NCI-H2107 treated with DMSO at 0.1 percent for 48 hours (cell line): ENCODE data around the gene MECR.

Experiments
- DNase-seq: peaks from one replicate; lab custom pipeline; 2025; ENCODE audit not compliant: unreplicated experiment; lab: John Stamatoyannopoulos, UW

MECR gene, protein sequence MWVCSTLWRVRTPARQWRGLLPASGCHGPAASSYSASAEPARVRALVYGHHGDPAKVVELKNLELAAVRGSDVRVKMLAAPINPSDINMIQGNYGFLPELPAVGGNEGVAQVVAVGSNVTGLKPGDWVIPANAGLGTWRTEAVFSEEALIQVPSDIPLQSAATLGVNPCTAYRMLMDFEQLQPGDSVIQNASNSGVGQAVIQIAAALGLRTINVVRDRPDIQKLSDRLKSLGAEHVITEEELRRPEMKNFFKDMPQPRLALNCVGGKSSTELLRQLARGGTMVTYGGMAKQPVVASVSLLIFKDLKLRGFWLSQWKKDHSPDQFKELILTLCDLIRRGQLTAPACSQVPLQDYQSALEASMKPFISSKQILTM

DNA sequence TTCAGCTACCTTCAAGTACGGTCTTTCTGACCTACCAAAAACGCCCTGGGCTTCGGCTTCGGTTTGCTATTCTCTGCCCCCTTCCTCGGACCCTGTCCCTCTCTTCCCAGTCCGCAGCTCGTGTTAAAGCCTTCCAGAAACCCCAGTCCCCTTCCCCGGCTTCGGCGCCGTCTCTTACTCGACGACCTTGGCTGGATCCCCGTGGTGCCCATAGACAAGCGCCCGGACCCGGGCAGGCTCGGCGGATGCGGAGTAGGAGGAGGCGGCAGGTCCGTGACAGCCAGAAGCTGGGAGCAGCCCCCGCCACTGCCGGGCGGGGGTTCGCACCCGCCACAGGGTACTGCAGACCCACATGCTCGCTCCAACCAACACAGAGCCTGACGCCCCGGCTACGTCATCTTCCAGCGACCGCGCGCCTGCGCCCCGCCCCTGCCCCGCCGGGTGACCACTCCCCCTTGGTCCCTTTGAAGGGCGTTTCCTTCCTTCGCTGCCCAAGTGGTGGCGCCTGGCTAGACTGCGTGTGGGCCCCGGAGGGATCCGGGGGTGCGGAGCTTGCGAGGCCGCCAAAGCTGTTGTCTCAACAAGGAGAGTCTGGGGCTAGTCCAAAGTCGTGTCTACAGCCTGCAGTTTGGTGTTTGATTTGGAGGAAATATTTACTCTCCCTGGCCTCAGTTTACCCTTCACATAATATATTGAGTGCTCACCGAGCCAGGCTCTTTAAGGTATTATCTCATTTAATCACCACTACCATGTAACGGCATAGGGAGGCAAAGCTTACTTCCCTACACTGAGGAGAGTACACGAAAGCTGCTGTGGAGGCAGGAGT is at the start of gene MECR:
Gene MECR (minus strand): TSS at position 382 of the 826 bp plus-strand sequence. CDS start 28 bp downstream, at position 354.
- DNase-seq = peak; percentile 91

DNA sequence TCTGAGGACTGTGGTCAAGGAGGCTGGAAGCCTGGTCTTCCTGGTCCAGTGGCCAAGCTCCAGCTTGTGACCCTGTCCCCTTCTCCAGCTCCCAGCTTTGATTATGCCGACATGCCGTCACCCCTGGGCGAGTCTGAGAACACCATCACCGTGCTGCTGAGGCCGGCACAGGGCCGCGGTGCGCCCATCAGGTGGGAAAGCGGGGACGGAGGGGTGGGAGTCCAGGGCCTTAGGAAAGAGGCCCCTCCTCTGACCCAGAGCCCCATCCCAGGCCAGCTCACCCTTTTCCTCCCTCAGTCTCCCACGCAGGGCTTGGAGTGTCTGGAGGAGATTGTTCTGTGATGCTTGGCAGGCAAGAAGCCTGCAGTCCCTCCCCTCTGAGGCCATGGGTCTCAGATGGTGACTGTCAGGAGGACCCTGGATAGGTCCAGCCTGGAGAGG is 49.2 kb upstream of the MECR start:
- no peak for DNase-seq

DNA sequence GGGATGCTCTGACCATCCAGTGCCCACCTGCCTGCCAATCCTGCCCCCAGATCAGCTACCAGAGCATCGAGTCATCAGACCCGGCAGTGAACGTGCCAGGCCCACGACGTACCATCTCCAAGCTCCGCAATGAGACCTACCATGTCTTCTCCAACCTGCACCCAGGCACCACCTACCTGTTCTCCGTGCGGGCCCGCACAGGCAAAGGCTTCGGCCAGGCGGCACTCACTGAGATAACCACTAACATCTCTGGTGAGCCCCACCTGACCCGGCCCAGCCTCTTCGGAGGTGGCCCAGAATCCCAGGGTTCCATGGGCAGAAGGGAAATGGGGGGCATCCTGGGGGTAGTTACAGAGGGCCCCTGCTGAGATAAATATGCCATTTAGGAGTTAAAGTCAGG is 48.7 kb upstream of the MECR start:
- no peak for DNase-seq

DNA sequence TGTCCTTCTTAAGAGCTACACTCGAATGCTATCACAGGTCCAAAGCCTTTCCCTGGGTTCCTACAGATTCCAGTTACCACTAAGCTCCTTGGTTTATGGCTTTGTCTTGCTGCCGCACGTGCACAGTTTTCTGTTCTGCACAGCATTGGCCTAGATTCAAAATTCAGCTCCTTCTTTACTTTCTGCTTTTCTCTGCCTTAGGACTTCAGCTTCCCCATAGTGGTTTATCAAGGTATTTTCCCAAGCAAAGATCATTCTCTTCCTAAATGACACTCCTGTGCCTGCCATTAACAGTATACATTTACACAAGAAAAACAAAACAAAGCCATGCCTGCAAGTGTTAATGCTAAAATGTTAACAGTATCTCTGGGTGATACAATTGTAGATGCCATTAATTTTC is 47.4 kb upstream of the MECR start:
- no peak for DNase-seq

DNA sequence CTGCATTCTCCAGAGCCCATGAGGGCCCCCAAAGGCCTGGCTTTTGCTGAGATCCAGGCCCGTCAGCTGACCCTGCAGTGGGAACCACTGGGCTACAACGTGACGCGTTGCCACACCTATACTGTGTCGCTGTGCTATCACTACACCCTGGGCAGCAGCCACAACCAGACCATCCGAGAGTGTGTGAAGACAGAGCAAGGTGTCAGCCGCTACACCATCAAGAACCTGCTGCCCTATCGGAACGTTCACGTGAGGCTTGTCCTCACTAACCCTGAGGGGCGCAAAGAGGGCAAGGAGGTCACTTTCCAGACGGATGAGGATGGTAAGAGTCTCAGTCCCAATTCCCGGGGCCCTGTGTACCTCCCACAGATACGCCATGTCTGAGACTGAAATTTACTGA is 44.7 kb upstream of the MECR start:
- DNase-seq = no peak

DNA sequence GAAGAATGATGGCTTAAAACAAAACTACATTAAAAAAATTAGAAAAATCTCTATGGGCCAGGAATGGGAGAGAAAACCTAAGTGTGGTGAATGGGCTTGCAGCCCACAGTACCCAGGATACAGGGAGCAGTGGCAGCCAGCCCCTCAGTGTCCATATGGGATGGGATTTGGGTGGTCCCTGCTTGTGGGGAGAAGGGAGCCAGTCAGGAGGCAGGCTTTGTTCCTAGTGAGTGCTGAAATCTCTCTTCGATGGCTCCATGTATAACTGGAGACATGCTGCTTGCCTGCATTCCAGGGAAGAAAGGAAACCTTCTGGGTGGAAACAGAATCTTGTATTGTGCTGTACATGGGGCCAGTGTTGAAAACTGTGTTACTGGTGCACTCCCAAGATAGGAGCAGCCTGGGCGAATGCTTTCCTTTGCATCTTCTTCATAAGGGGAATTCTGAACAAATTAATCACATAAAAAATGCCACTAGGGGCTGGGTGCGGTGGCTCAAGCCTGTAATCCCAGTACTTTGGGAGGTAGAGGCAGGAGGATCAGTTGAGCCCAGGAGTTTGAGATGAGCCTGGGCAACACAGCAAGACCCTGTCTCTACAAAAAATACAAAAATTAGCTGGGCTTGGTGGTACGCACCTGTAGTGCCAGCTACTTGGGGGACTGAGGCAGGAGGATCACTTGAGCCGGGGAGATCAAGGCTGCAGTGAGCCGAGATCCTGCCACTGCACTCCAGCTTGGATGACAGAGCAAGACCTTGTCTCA is 41.6 kb upstream of the MECR start:
- DNase-seq = no peak

DNA sequence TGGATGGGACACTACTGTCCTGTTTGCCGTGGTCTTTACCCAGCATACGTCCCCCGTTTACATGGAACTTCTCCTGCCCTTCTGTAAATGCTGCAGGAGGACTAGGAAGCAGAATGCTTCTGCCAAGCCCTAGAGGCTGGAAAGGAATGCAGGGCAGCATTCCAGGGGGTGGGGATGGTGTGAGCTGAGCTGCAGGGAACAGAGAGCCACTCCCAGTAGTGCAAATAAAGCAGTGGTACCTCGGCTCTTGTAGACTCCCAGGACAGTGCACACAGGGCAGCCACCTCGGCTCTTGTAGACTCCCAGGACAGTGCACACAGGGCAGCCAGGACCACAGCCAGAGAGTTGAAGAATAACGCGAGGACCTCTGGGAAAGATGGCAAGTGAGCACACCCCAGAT is 41.0 kb upstream of the MECR start:
- DNase-seq = no peak

DNA sequence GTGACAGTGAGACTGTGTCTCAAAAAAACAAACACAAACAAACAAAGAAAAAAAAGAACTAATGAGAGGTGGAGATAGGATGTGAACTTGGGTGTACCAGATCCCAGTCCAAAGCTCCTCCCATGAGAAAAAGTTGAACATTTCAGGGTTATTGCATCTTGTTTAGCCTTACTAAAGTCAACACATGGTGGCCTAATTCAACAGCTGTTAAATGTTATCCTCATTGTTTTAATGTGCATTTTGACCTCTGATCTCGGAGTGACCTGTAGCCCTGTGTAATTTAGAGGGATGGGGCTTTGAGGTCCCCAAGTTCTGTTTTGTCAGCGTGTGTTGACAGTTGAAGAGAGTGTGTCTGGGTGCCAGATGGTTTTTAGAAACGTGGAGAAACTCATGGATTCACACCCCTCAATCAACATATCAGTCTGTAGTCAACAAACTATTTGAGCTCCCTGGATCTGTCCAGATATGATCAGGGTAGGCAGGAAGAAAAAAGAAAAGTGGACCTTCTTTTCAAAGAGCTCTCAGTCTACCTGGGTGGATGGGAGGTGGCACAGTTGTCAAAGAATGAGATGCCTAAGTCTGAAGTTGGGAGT is 40.3 kb upstream of the MECR start:
- no peak for DNase-seq

DNA sequence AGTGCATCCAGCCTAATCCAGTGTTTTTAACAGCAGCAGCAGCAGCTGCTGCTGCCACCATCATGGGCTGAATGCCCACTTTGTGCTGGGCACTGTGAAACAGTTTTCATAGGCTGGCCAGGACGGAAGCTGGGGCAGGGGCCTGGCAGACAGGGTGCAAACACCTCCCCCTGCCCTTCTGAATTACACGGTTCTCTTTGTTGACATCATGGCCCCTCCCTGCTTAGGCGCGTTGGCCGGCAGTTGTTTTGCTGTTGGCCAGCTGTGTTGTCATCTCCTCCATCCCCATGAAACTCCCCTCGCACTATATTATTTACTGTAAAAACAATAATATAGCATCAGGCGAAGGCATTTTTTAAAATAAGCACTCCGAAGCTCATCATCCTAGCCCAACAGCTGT is 38.6 kb upstream of the MECR start:
- no peak for DNase-seq

DNA sequence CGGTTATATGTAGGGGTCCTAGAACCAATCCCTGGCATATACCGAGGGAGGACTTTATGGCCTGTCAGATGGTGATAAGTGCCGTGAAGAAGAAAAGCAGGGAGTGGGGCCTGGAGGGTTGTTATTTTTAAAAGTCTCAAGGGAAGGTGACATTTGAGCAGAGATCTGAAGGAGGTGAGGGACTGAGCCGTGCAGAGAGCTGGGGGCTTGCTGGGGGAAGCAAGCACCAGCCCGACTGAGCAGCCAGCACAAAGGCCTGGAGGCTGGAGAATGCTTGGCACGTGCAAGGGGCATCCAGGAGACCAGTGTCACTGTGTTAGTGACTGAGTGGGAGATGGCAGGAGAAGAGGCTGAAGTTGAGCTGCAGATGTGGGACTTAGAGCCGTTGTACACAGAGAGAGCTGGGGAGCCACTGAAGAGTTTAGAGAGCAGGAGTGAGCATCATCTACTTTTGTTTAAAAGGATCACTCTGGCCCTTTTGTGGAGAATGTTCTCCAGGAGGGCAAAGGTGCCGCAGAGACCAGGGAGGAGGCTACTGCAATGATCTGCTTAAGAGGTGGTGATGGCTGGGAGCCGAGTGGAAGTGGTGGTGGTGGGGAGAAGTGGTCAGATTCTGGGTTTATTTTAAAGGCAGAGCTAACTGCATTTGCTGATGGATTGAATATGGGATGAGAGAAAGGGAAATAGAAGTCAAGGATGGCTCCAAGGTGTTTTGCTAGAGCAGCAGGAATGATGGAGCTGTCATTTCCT is 36.8 kb upstream of the MECR start:
- no peak for DNase-seq

DNA sequence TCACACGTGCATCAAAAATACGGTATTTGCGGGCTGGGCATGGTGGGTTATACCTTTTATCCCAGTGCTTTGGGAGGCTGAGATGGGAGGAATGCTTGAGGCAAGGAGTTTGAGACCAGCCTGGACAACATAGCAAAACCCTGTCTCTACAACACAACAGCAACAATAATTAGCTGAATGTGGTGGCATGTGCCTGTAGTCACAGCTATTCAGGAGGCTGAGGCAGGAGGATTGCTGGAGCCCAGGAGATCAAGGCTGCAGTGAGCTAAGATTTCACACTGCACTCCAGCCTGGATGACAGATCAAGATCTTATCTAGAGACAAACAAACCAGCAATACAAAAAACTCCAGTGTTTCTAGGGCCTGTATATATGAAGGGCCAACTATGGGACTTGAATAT is 36.2 kb upstream of the MECR start:
- no peak for DNase-seq

DNA sequence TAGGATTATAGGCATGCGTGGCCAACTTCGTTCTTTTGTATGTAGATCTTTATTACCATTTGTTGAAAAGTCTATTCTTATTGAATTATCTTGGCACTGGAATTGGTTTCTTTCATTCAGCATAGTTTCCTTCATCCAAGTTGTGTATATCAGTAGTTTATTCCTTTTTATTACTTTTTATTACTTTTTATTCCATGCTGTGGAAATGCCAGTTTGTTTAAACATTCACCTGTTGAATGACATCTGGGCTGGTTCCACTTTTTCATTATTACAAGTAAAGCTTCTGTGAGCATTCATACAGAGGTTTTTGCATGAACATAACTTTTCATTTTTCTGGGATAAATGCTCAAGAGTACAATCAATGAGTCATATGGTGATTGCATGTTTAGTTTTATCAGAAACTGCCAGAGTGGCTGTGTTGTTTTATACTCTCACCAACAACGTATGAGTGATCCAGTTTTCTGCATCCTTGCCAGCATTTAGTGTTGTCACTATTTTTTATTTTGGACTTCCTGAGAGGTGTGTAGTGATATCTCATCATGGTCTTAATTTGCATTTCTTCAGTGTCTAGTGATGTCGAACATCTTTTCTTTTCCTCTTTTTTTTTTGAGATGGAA is 34.1 kb upstream of the MECR start:
- no peak for DNase-seq

DNA sequence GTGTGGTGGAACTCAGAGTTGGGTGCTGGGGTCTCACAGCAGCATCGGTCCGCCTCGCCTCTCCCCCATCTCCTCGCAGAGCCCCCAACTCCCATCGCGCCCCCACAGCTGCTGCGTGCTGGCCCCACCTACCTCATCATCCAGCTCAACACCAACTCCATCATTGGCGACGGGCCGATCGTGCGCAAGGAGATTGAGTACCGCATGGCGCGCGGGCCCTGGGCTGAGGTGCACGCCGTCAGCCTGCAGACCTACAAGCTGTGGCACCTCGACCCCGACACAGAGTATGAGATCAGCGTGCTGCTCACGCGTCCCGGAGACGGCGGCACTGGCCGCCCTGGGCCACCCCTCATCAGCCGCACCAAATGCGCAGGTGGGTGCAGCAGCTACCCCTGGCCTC is 29.8 kb upstream of the MECR start:
- DNase-seq = no peak

DNA sequence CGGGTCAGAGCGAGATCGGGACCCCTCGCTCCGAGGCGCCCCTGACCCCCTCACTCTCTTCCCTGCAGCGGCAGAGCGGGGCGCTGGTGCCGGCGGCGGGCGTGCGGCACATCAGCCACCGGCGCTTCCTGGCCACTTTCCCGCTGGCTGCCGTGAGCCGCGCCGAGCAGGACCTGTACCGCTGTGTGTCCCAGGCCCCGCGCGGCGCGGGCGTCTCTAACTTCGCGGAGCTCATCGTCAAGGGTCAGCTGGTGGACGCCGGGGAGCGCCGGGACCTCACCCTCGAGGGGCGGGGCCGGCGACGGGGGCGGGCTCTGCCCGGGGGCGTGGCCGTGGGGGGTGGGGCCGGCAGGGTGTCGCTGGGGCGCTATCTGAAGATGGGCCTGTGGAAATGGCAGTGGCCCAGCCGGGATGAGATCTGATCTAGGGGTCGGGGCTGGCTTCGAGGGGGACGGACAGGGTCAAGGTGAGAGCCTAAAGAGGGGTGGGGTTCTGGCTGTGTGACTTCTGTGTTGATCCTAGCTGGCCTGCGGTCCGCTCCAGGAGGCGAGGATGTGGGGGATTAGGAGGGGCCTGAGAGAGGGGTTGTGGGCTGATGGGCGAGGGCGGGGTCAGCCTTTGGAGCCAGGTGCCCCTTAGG is 29.2 kb upstream of the MECR start:
- DNase-seq = no peak

DNA sequence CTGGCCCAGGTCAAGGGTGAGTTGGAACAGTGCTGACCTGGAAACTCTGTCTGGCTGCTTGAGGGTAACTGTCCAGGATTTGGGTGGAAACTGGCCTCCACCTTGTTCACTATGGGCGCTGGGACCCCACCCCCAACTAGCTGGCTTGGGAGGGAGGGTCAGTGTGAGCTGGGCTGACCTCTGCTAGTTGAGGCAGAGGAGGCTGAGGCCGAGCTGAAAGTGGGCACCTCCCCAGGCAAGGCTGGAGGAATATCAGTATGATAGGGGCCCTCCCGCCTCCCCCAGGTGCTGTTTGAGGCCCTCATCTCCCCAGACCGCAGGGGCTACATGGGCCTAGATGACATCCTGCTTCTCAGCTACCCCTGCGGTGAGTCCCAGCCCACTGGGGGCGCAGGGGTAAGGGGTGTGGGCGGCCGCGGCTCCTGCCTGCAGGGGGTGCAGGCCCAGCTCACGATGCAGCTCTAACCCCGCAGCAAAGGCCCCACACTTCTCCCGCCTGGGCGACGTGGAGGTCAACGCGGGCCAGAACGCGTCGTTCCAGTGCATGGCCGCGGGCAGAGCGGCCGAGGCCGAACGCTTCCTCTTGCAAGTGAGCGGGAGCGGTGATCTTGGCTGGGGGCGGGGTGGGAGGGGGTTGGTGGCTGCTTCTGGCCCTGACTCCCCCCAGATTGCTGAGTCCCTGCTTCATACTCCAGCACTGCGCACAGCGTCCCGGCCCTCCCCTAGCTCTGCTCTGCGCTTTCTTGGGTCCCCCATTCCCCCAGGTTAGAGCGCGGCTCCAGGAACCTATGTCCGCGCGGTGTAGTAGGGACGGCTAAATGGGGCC is 28.5 kb upstream of the MECR start:
- DNase-seq = no peak

DNA sequence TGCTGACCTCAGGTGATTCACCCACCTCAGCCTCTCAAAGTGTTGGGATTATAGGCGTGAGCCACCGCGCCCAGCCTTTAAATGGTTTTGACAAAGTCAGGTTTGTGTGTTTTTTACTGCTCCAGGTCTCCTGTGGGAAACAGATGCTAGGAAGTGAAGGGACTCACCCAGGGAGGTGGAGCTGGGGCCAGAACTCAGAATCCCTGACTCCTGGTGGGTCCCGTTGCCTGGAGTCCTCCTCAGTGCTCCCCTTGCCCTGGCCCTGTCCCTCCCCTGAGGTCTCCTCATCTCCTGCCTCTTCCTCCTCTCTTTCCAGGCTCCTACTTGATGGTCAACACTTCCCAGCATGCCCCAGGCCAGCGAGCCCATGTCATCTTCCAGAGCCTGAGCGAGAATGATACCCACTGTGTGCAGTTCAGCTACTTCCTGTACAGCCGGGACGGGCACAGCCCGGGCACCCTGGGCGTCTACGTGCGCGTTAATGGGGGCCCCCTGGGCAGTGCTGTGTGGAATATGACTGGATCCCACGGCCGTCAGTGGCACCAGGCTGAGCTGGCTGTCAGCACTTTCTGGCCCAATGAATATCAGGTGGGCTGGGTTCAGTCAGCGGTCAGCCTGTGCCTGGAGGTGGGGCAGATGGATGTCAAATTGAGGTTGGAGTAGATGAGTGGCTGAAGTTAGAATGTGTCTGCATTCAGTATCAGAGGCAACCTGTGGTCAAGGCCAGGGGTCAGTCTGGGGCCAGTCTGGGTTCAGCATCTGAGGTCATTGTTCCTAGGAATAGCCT is 27.6 kb upstream of the MECR start:
- no peak for DNase-seq

DNA sequence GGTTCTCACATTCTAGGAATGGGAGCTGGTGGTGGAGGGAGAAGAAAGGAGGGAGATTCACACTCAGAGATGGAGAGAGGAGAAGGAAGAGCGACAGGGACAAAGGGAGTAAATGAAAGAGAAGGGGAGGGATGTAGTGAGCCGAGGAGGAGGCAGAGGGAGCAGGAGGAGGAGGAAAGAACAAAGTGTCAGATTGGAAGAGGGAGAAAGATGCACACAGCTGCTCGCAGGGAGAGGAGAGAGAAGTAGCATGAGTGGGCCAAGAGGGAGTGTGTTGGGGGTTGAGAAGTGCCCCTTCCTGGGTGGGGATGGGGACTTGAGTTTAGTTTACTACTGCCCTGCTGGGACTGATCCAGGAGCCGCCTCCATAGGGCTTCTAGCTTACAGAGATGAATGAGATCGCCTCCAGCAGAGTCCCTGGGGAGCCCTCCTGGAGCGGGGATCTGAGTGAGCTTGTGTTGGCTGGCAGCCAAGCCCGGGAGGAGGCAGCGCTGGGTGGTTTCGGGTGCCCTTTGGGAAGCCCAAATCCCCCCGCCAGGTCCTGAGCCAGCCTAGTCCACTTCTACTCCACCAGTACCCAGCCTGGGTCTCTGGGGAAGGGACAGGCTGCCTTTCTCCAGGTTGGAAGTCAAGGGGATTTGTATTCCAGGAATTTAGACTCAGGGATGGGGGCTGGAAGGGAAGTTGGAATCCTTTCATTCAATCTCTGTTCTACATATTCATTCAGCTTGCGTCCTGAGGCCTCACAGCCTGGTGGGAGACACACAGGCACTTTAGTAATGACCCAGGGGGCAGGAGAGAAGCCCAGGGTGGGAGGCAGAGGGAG is 26.5 kb upstream of the MECR start:
- DNase-seq = peak; percentile 92
